Caco-2 (cell line): ENCODE measurements around the gene THTPA. TPM values are rescaled to one million over a fixed set of nuclear protein-coding genes. Genes with fewer than 3 reads are reported as not detected.
A peak's percentile ranks its signal among the peaks of the same experiment; 100 is the strongest.

Source experiments
- BruUV-seq: library from RNA; stranded (reverse); fragments of 400-500 nt; replicated peaks from 2 replicates; lab custom pipeline; 2021; lab: Mats Ljungman, UMichigan
- CTCF ChIA-PET: fragments of 300-600 bp; sonication (Branson Sonifier 250); formaldehyde crosslinking; loops from one replicate; lab custom pipeline; 2022; ENCODE audit warnings: antibody characterized with exemption; lab: Charles Lee
- POLR2A ChIA-PET: fragments of 300-600 bp; sonication (Branson Sonifier 250); formaldehyde crosslinking; loops from one replicate; lab custom pipeline; 2022; ENCODE audit warnings: antibody characterized with exemption; lab: Charles Lee
- DNase-seq, 2 experiments: peaks; one replicate each; pipeline versions ENCODE4 v3.0.0 to v3.0.0-alpha.2; 2020 to 2022
- H3K27me3 ChIP-seq: replicated peaks from 2 replicates; pipeline ENCODE4 v1.6.0; 2011; ENCODE audit warnings: low read length; ENCODE audit not compliant: control insufficient read depth, insufficient read depth
- H3K36me3 ChIP-seq: 2 replicates; pipeline ENCODE4 v1.5.1; 2011; ENCODE audit warnings: low read length; ENCODE audit not compliant: control insufficient read depth, insufficient read depth
- H3K4me1 ChIP-seq: fragments of 250-450 bp; sonication (Bioruptor Pico); 2 replicates; pipeline ENCODE4 v1.5.1; 2020; ENCODE audit warnings: mild to moderate bottlenecking
- H3K4me3 ChIP-seq: 2 replicates; pipeline ENCODE4 v1.5.1; 2011; ENCODE audit warnings: low read depth, mild to moderate bottlenecking, control low read depth, low read length
- H3K9me3 ChIP-seq: fragments of 250-450 bp; sonication (Bioruptor Pico); 2 replicates; pipeline ENCODE4 v1.5.1; 2020; ENCODE audit warnings: mild to moderate bottlenecking, moderate library complexity
- H3K27ac Mint-ChIP-seq: one replicate; pipeline ENCODE4 v1.8.0; 2022; ENCODE audit warnings: mixed read lengths; ENCODE audit not compliant: unreplicated experiment
- H3K27me3 Mint-ChIP-seq: one replicate; pipeline ENCODE4 v1.8.0; 2022; ENCODE audit warnings: mixed read lengths; ENCODE audit not compliant: insufficient read depth, unreplicated experiment
- H3K36me3 Mint-ChIP-seq: one replicate; pipeline ENCODE4 v1.8.0; 2022; ENCODE audit warnings: mild to moderate bottlenecking, mixed read lengths; ENCODE audit not compliant: insufficient read depth, unreplicated experiment
- H3K4me1 Mint-ChIP-seq: one replicate; pipeline ENCODE4 v1.8.0; 2022; ENCODE audit warnings: low read depth, mixed read lengths; ENCODE audit not compliant: unreplicated experiment
- H3K4me3 Mint-ChIP-seq: one replicate; pipeline ENCODE4 v1.8.0; 2022; ENCODE audit warnings: mild to moderate bottlenecking, moderate library complexity, mixed read lengths; ENCODE audit not compliant: unreplicated experiment
- H3K9me3 Mint-ChIP-seq: one replicate; pipeline ENCODE4 v1.8.0; 2022; ENCODE audit warnings: mixed read lengths; ENCODE audit not compliant: unreplicated experiment
- intact Hi-C: fragments of 100-400 bp; cut with micrococcal nuclease; formaldehyde crosslinking; loops from one replicate; pipeline ENCODE4 v1.10.0; 2022; ENCODE audit not compliant: unreplicated experiment
- total RNA-seq: library from RNA; stranded (reverse); gene quantifications from 2 replicates; pipeline ENCODE4 v1.2.3, GENCODE V29; 2022
- TF ChIP-seq, protein P1 (sequence below), 2 experiments: fragments of 200-600 bp in 1 of 2; IDR thresholded peaks; 1 replicate in 1 of 2; 2 replicates in 1 of 2; pipeline versions ENCODE4 v1.5.1 to v1.8.0; 2011 to 2022; ENCODE audit warnings: antibody characterized with exemption in 1 of 2, control low read depth in 1 of 2, inconsistent platforms in 1 of 2, low read depth in 1 of 2, low read length in 1 of 2, mild to moderate bottlenecking in 1 of 2, moderate library complexity in 1 of 2; ENCODE audit not compliant: insufficient read depth in 1 of 2, severe bottlenecking in 1 of 2, unreplicated experiment in 1 of 2

The THTPA gene
- total RNA-seq, 1 experiment from 2014 or later = 9.3 TPM

DNA sequence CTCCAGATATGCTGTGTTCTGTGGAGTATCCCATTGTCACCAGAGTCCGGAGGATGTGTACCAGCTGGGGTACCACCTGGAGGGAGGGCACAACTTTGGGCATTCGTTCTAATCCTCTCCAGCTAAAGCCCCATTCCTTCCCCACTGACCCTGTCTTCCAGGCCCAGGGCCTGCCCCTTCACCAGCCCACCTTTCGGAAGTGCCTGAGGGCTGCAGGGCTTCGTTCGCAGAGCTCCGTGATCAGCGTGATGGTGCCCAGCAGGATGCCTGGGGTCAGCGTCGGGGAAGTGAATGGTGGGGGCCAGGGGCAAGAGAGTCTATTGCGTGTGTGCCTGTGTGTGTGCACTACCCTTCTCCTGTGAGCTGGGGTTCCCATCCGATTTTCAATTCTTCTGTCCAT, 9.6 kb downstream of the THTPA start:
- Histone ChIP-seq H3K9me3 (no peaks in the 10 kb centered on the region), H3K4me1 (peaks cover 9% of the 10 kb centered on the region; the same call in 1 of the 2 replicates), H3K4me3 (no peak overlapping the region), H3K36me3 (peaks cover 3% of the 10 kb centered on the region), H3K27me3 (no peaks in the 10 kb centered on the region)
- ChIA-PET POLR2A (no interaction called here), CTCF (no interaction called here)
- Mint-ChIP-seq H3K4me1 (peaks cover 7% of the 10 kb centered on the region), H3K27ac (no peak overlapping the region), H3K36me3 (peaks cover 38% of the 10 kb centered on the region), H3K4me3 (no peak overlapping the region), H3K9me3 (no peaks in the 10 kb centered on the region), H3K27me3 (no peaks in the 10 kb centered on the region)
- no TSS peak for BruUV-seq
- TF ChIP-seq, protein P1, sequence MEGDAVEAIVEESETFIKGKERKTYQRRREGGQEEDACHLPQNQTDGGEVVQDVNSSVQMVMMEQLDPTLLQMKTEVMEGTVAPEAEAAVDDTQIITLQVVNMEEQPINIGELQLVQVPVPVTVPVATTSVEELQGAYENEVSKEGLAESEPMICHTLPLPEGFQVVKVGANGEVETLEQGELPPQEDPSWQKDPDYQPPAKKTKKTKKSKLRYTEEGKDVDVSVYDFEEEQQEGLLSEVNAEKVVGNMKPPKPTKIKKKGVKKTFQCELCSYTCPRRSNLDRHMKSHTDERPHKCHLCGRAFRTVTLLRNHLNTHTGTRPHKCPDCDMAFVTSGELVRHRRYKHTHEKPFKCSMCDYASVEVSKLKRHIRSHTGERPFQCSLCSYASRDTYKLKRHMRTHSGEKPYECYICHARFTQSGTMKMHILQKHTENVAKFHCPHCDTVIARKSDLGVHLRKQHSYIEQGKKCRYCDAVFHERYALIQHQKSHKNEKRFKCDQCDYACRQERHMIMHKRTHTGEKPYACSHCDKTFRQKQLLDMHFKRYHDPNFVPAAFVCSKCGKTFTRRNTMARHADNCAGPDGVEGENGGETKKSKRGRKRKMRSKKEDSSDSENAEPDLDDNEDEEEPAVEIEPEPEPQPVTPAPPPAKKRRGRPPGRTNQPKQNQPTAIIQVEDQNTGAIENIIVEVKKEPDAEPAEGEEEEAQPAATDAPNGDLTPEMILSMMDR (IDR thresholded peaks at IDR 0.05; ENCODE audit: insufficient read depth in 1 of 2, low read depth in 1 of 2, low read length in 1 of 2, severe bottlenecking in 1 of 2, unreplicated experiment in 1 of 2) = no peak
- DNase-seq = no peak
- intact Hi-C loops = no loop called here

DNA sequence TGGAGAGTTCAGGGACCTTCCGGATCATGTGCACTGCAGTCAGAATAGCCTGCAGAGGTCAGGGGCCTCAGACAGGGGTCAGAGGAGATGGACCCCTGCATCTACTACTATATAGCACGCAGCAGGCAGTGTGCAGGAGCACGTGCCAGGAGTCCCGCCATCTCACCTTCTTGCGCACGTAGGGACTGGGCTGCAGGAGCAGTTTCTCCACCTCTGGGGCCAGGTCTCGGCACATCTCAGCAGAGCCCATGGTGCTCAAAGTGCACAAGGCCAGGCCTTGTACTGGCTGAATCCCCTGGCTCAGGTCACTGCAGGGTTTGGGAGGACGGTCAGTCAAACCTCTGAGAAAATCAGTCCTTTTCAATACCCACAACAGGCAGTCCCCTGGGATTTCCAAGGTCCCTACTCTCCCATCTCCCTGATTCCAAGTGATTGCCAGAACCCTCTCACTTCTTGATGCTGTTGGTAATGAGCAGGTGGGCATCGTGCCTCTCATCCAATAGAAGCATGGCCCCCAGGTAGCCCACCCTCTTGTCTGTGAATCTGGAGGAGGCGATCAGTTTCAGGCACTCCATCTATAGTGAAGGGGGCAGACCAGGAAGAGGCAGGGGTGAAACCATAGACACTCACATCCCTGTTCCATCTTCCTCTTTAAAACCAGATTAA, 10.2 kb downstream of the THTPA start:
- POLR2A ChIA-PET = no interaction called here
- no peaks in the 10 kb centered on the region for H3K27me3 ChIP-seq
- Mint-ChIP-seq H3K4me3 (peak overlapping the region; percentile 94), H3K27me3 (no peaks in the 10 kb centered on the region), H3K9me3 (no peaks in the 10 kb centered on the region), H3K27ac (peak overlapping the region; percentile 89), H3K36me3 (peaks cover 33% of the 10 kb centered on the region), H3K4me1 (peaks cover 7% of the 10 kb centered on the region)
- intact Hi-C loops = no loop called here
- CTCF ChIA-PET = no interaction called here
- H3K4me3 ChIP-seq = peak overlapping the region; percentile 72
- no peaks in the 10 kb centered on the region for H3K9me3 ChIP-seq
- TF ChIP-seq, protein P1 (IDR thresholded peaks at IDR 0.05; ENCODE audit: insufficient read depth in 1 of 2, low read depth in 1 of 2, low read length in 1 of 2, severe bottlenecking in 1 of 2, unreplicated experiment in 1 of 2) = no peak
- peaks cover 9% of the 10 kb centered on the region; the same call in 1 of the 2 replicates for H3K4me1 ChIP-seq
- BruUV-seq = no TSS peak
- no peak for DNase-seq
- H3K36me3 ChIP-seq = peaks cover 3% of the 10 kb centered on the region

DNA sequence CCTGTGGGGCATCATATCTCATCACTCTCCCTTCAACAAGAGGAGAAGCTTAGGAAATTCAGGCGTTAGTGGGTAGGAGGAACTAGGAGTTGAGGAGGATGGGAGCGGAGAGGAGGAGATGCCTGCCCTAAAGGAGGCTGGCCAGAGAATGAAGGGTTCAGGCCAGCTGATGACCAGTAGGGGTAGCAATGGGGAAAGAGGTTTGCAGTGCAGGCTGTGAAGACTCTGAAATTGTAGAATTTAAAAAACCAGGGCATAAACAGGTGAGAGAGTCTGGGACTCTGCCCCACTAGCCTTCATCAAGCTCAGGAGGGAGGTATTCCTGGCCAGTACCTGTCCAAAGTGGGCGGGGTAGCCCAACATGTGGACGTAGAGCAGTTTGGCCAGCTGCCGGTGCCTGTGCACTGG, 10.7 kb downstream of the THTPA start:
- peaks cover 7% of the 10 kb centered on the region for H3K4me1 Mint-ChIP-seq
- peak overlapping the region; percentile 72 for H3K4me3 ChIP-seq
- no peak for DNase-seq
- POLR2A ChIA-PET = interaction anchor here (0.6 kb wide), 1 partner anchor 600 kb away, joined by 3 read pairs; no protein-coding TSS in a partner anchor
- peaks cover 28% of the 10 kb centered on the region for H3K36me3 Mint-ChIP-seq
- CTCF ChIA-PET = interaction anchor here (1.0 kb wide), 1 partner anchor 22 kb away, joined by 7 read pairs; no protein-coding TSS in a partner anchor
- TF ChIP-seq, protein P1 (IDR thresholded peaks at IDR 0.05; ENCODE audit: insufficient read depth in 1 of 2, low read depth in 1 of 2, low read length in 1 of 2, severe bottlenecking in 1 of 2, unreplicated experiment in 1 of 2) = peak; percentile 4 to 9
- H3K27me3 ChIP-seq = no peaks in the 10 kb centered on the region
- H3K36me3 ChIP-seq = peaks cover 1% of the 10 kb centered on the region
- H3K9me3 Mint-ChIP-seq = no peaks in the 10 kb centered on the region
- H3K4me3 Mint-ChIP-seq = peak overlapping the region; percentile 94
- intact Hi-C loops = no loop called here
- no TSS peak for BruUV-seq
- H3K27me3 Mint-ChIP-seq = no peaks in the 10 kb centered on the region
- peak overlapping the region; percentile 89 for H3K27ac Mint-ChIP-seq
- H3K4me1 ChIP-seq = peaks cover 9% of the 10 kb centered on the region; the same call in 1 of the 2 replicates
- H3K9me3 ChIP-seq = no peaks in the 10 kb centered on the region
